CMK (cell line): ENCODE measurements around the gene HDAC10.
"Not testable (repeated sequence)": the region's sequence is repeated elsewhere in the genome, so short reads cannot be mapped to it uniquely, and the experiment has no call there.

ENCODE experiments used
- DNase-seq: peaks from one replicate; pipeline ENCODE4 v3.0.0-alpha.2; 2010; ENCODE audit warnings: low read depth

The HDAC10 gene

GRCh38 chr22:50284479-50284878, 33.4 kb upstream of the HDAC10 start:
- DNase-seq: no peak

- DNase-seq: no peak
Observed at GRCh38 chr22:50283821-50284220, 32.8 kb upstream of the HDAC10 start.

GRCh38 chr22:50282361-50283155, 31.5 kb upstream of the HDAC10 start:
- no peak for DNase-seq

- no peak for DNase-seq
Observed at GRCh38 chr22:50281957-50282356, 30.9 kb upstream of the HDAC10 start.

GRCh38 chr22:50281384-50281760, 30.3 kb upstream of the HDAC10 start:
- DNase-seq: no peak

GRCh38 chr22:50280708-50281383, 29.8 kb upstream of the HDAC10 start:
- DNase-seq: no peak

- DNase-seq: no peak
Observed at GRCh38 chr22:50280022-50280707, 29.1 kb upstream of the HDAC10 start.

GRCh38 chr22:50278956-50279619, 28.0 kb upstream of the HDAC10 start:
- no peak for DNase-seq

- no peak for DNase-seq
Observed at GRCh38 chr22:50278461-50278860, 27.4 kb upstream of the HDAC10 start.

GRCh38 chr22:50277761-50278160, 26.7 kb upstream of the HDAC10 start:
- no peak for DNase-seq

GRCh38 chr22:50276143-50276542, 25.1 kb upstream of the HDAC10 start:
- DNase-seq: no peak

GRCh38 chr22:50275181-50276055, 24.4 kb upstream of the HDAC10 start:
- DNase-seq: no peak

GRCh38 chr22:50274771-50275170, 23.7 kb upstream of the HDAC10 start:
- no peak for DNase-seq

- DNase-seq: no peak
Observed at GRCh38 chr22:50274311-50274710, 23.2 kb upstream of the HDAC10 start.

GRCh38 chr22:50273781-50274180, 22.7 kb upstream of the HDAC10 start:
- not testable (repeated sequence) for DNase-seq

GRCh38 chr22:50273352-50273751, 22.3 kb upstream of the HDAC10 start:
- not testable (repeated sequence) for DNase-seq

GRCh38 chr22:50272044-50272802, 21.2 kb upstream of the HDAC10 start:
- DNase-seq: no peak

GRCh38 chr22:50271519-50271970, 20.5 kb upstream of the HDAC10 start:
- DNase-seq: no peak

GRCh38 chr22:50270666-50271394, 19.8 kb upstream of the HDAC10 start:
- no peak for DNase-seq
